ENCODE results near the gene HTR2A.

HTR2A gene

DNA sequence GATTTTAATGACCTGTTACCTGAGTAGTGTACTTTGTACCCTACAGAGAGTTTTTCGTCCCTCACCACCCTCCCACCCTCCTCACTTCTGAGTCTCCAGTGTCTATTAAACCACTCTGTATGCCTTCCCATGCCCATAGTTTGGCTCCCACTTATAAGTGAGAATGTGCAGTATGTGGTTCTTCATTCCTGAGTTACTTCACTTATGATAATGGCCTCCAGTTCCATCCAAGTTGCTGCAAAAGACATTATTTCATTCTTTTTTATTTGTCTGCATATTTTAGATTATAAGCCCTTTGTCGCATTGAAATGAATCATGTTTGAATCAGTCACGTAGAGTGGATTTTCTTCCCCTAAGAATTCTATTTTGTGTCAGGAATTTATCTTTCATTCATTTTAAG is 12.2 kb upstream of the HTR2A start:
- DNase-seq (ENCODE audit: low spot score), result no peak
- TF ChIP-seq, protein P1, sequence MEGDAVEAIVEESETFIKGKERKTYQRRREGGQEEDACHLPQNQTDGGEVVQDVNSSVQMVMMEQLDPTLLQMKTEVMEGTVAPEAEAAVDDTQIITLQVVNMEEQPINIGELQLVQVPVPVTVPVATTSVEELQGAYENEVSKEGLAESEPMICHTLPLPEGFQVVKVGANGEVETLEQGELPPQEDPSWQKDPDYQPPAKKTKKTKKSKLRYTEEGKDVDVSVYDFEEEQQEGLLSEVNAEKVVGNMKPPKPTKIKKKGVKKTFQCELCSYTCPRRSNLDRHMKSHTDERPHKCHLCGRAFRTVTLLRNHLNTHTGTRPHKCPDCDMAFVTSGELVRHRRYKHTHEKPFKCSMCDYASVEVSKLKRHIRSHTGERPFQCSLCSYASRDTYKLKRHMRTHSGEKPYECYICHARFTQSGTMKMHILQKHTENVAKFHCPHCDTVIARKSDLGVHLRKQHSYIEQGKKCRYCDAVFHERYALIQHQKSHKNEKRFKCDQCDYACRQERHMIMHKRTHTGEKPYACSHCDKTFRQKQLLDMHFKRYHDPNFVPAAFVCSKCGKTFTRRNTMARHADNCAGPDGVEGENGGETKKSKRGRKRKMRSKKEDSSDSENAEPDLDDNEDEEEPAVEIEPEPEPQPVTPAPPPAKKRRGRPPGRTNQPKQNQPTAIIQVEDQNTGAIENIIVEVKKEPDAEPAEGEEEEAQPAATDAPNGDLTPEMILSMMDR (IDR thresholded peaks at IDR 0.05; ENCODE audit: extremely low read depth, missing control alignments), result no peak

DNA sequence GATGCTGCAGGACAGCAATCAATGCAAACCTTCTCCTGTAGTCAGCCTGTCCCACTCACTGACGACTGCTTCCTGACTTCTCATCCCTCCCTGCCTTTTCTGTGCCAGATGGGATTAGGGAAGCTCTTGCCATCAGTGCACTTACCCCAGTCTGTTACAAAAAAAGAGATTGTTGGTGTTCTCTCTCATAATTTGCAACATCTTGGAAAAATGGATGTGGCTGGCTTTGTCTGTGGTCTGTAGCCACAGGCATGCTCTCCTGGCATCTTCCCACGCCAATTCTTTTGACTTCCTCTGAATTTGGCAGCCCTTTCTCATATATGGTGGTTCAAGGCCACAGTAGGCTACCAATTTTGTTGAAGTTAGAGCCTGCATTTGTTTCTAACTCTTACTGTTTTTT is 11.6 kb upstream of the HTR2A start:
- DNase-seq (ENCODE audit: low spot score), result no peak
- TF ChIP-seq, protein P1 (IDR thresholded peaks at IDR 0.05; ENCODE audit: extremely low read depth, missing control alignments), result no peak

GRCh38 chr13:46906405-46906804 is 9.6 kb upstream of the HTR2A start:
- TF ChIP-seq, protein P1 (IDR thresholded peaks at IDR 0.05; ENCODE audit: extremely low read depth, missing control alignments), result no peak
- no peak for DNase-seq (ENCODE audit: low spot score)

- TF ChIP-seq, protein P1 (IDR thresholded peaks at IDR 0.05; ENCODE audit: extremely low read depth, missing control alignments), result no peak
- no peak for DNase-seq (ENCODE audit: low spot score)
Measured at GRCh38 chr13:46905249-46905648, 8.4 kb upstream of the HTR2A start.

DNA sequence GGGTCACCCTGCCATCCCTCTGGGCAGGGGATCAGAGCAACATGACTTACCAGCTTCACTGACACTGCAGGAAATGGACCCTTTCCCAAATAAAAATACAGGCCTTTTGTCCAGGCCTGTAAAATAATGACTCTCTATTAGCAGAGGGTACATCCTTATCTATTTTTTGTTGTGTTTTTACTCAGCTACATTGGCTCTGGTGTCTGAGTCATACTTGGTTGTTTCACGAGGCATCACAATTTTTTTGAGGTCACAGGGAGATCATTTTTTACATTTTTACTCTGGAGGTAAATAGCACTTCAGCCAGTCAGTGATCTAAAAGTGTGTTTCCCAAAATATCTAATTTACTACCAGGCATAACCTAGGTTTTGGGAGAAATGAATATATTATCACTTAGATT is 6.9 kb upstream of the HTR2A start:
- TF ChIP-seq, protein P1 (IDR thresholded peaks at IDR 0.05; ENCODE audit: extremely low read depth, missing control alignments), result no peak
- no peak for DNase-seq (ENCODE audit: low spot score)

DNA sequence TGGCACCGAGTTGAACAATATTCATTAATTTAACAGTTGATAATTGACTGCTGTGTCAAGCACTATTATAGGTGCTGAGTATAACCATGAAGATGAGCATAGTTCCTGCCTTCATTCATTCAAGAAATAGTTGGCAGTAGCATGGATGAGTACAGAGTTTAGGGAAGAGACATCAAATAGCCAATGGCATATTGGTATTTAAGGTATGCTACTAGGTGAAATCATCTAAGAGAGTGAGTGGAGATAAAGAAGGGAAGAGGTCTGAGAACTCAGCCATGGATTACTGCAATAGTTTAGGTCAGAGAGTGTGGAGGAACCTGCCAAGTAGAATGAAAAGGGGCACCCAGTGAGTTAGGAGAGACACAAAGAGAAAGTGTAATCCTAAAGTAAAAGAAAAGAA is 4.9 kb upstream of the HTR2A start:
- TF ChIP-seq, protein P1 (IDR thresholded peaks at IDR 0.05; ENCODE audit: extremely low read depth, missing control alignments), result no peak
- DNase-seq (ENCODE audit: low spot score), result no peak

DNA sequence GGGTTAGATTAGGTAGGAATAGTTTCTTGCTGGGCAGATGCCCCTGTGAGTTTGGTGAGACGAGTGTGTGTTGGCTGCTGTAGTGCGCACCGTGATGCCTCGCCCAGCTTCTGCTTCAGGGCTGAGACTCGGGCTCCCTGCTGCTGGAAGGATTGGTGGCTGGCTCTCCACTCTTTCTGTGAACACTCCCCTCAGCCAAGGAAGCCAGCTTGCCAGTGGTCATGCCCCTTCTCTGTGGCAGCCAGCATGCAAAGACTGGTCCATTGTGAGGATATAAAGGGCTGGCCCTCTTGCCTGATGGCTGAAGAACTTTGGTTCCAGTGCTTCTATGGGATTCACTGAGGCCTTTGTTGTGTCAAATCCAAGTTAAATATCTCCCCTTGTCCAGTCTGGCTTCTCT is 2.9 kb upstream of the HTR2A start:
- TF ChIP-seq, protein P1 (IDR thresholded peaks at IDR 0.05; ENCODE audit: extremely low read depth, missing control alignments), result no peak
- DNase-seq (ENCODE audit: low spot score), result no peak
